Measurements from ENCODE around the gene ROCK2.

DNA sequence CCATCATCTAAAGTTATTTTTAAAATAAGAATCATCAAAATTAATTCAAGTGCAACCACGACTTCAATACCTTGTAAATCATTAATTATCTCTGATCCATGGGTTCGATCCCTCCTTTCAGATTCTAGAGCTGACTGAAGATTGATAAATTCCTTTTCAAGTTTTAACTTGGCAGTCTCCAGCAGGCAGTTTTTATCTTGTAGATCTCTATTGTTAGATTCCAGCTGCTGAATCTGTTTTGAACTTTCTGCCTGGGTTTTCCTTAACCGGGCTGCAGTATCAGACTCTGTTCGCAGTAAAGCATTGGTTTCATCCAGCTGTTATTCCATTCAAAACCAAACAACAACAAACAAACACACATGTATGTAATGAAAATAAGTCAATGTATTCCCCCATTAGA, 129.7 kb downstream of the ROCK2 start:
- TF ChIP-seq CTCF (conservative IDR thresholded peaks at IDR 0.05; ENCODE audit: low read length) (no peak), EZH2phosphoT487 (IDR thresholded peaks at IDR 0.05; ENCODE audit: borderline replicate concordance) (no peak)

All from Loucy (cell line).